WI38 (cell line): ENCODE data around the gene GNAZ.

Experiments used
- H3K4me3 ChIP-seq: 2 replicates; pipeline ENCODE4 v1.5.1; 2011; ENCODE audit warnings: low read depth, mild to moderate bottlenecking, control low read depth, low read length
- CTCF ChIP-seq: IDR thresholded peaks from 2 replicates; pipeline ENCODE4 v1.5.1; 2012; ENCODE audit warnings: low read depth, mild to moderate bottlenecking, control low read depth, low read length

Gene GNAZ

GRCh38 chr22:23157560-23158515, 87.5 kb downstream of the GNAZ start:
- H3K4me3 ChIP-seq: no peak overlapping the region
- TF ChIP-seq CTCF: no peak

- no peak for TF ChIP-seq CTCF
- H3K4me3 ChIP-seq: no peak overlapping the region
Observed at GRCh38 chr22:23158516-23159290, 88.4 kb downstream of the GNAZ start.

DNA sequence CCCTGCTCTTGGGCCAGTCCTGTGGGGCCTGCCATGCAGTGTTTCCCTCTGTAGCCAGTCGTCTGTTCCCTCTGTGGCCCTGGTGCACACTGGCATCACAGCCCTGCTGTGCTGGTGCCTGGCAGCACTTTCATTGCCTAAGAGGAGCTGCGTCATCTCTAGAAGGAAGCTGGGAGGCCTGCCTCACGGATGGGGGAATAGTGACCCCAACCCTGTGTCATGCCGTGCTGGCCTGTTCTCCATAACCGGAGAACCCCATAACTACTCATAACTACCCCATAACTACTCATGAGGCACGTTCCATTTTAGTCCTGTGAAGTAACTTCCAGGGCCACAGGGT, 88.9 kb downstream of the GNAZ start:
- H3K4me3 ChIP-seq: no peak overlapping the region
- TF ChIP-seq CTCF: no peak

DNA sequence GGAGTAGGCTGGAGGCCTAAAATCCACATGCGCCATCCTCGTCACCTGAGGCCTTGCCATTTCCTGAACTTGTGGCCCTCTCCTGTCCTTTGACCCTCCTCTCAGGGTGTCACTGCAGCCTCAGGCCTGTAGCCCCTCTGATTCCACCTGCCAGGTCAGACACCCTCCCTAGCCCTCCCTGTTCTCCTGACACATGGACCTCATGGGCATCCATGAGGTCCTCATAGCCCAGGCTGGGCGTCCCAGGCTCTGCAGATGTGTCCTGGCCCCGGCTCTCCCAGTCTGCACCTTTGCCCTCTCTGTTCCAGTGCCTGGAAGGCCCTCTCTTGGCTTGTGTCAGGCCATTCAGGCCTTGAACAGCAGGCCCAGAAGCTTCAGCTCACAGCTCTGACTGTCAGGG, 90.7 kb downstream of the GNAZ start:
- no peak for TF ChIP-seq CTCF
- H3K4me3 ChIP-seq: no peak overlapping the region

DNA sequence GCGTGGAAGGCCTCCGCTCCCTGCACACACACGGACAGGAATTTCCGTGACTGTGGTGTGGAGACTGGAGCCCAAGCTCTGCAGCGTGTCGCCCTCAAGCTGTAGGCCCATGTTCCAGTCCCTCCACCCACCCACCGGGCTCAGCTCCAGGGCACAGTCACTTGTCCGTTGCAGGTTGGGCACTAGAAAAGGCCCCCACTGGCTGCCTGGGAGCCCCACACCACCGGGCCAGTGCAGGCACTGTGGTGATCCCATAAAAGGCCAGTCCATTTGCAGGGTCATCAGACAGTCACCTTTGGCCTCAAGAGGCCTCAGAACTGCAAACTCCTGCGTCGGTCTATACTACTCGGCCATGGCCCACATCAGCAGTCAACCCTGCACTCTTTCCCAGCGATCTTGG, 91.3 kb downstream of the GNAZ start:
- TF ChIP-seq CTCF: no peak
- H3K4me3 ChIP-seq: no peak overlapping the region

GRCh38 chr22:23163665-23164064, 93.3 kb downstream of the GNAZ start:
- H3K4me3 ChIP-seq: no peak overlapping the region
- no peak for TF ChIP-seq CTCF

GRCh38 chr22:23164091-23164490, 93.8 kb downstream of the GNAZ start:
- no peak for TF ChIP-seq CTCF

More at GRCh38 chr22:23164091-23164490, 93.8 kb downstream of the GNAZ start:
- no peak overlapping the region for H3K4me3 ChIP-seq
